ENCODE measurements around the gene GCA. TPM values are rescaled to one million over a fixed set of nuclear protein-coding genes. Genes with fewer than 3 reads are reported as not detected.

Gene GCA
- total RNA-seq, 6 donors from 2014 or later: 12.7 to 101 (median 38.1) TPM

DNA sequence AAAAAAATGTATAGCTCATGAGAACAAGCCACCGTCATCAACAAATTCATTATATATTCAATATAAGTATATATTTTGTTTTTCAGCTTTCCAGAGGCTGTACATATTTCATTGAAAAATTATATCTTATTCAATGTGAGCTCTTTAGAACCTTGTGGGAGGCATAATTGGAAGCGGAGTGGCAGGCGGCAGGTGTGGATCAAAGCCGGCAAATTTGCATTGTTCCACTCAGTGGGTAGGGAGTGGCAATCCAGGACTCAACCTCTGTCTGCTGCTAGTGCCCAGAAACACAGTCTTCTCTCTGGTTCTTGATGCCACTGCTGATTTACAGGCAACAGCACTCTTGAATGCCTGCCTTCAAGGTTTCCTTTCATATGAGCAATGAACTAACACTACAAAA lies 46.9 kb downstream of the GCA start:
- WGBS, 2 donors: 94 to 95% methylated on average over 4 of the region's 4 CpGs
- Histone ChIP-seq H3K36me3 (no peaks in the 10 kb centered on the region), H3K4me3 (no peak overlapping the region), H3K4me1 (no peaks in the 10 kb centered on the region), H3K9me3 (no peaks in the 10 kb centered on the region), H3K27ac (no peak overlapping the region), H3K27me3 (no peaks in the 10 kb centered on the region)
- no peak for TF ChIP-seq POLR2AphosphoS5 (IDR thresholded peaks at IDR 0.05)
- no peak for ATAC-seq (ENCODE audit: low FRiP score in 2 of 2)
- no peak for DNase-seq

DNA sequence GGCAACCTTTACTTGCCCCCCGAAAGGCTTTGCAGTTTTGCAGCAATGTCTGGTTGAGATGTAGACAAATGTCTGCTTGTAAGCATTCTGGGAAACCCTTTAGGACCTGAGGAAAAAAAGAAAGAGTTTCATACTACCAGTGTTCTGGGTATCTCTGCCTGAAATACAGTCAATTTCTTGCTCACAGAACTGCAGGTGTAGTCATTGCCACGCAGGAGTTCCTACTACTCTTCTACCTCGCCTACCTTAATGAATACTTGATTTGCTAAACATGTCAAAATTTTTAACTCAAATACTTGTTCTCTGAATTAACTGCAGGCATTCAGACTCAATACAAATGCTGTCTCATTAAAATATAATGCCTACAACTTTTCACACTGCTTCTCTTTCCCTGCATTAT lies 56.4 kb downstream of the GCA start:
- ATAC-seq (ENCODE audit: low FRiP score in 2 of 2): no peak
- WGBS, 2 donors: 87 to 89% methylated on average over 3 of the region's 3 CpGs
- H3K27ac ChIP-seq: no peak overlapping the region

GRCh38 chr2:162401871-162402270 lies 57.9 kb downstream of the GCA start:
- 77 to 79% methylated on average over 2 of the region's 2 CpGs for WGBS, 2 donors
- TF ChIP-seq CTCF (IDR thresholded peaks at IDR 0.05) (no peak), EP300 (IDR thresholded peaks at IDR 0.05) (no peak), POLR2AphosphoS5 (IDR thresholded peaks at IDR 0.05) (no peak), POLR2A (IDR thresholded peaks at IDR 0.05) (no peak)
- Histone ChIP-seq H3K4me1 (no peaks in the 10 kb centered on the region), H3K36me3 (no peaks in the 10 kb centered on the region), H3K27ac (no peak overlapping the region), H3K27me3 (no peaks in the 10 kb centered on the region), H3K4me3 (no peak overlapping the region), H3K9me3 (no peaks in the 10 kb centered on the region)
- no peak for ATAC-seq (ENCODE audit: low FRiP score in 2 of 2)
- no peak for DNase-seq

More for the DNA sequence above, 56.4 kb downstream of the GCA start:
- Histone ChIP-seq H3K9me3 (no peaks in the 10 kb centered on the region), H3K27me3 (no peaks in the 10 kb centered on the region), H3K36me3 (no peaks in the 10 kb centered on the region), H3K4me3 (no peak overlapping the region), H3K4me1 (no peaks in the 10 kb centered on the region)
- no peak for DNase-seq
- TF ChIP-seq POLR2A (IDR thresholded peaks at IDR 0.05) (no peak), CTCF (IDR thresholded peaks at IDR 0.05) (no peak), EP300 (IDR thresholded peaks at IDR 0.05) (no peak)

- ATAC-seq (ENCODE audit: low FRiP score in 2 of 2): no peak
- WGBS, 2 donors: 77 to 79% methylated on average over 1 of the region's 1 CpG
Observed at GRCh38 chr2:162403884-162404283, 60.0 kb downstream of the GCA start.

More at GRCh38 chr2:162403884-162404283, 60.0 kb downstream of the GCA start:
- Histone ChIP-seq H3K27me3 (no peaks in the 10 kb centered on the region), H3K9me3 (no peaks in the 10 kb centered on the region), H3K4me3 (no peak overlapping the region), H3K27ac (no peak overlapping the region), H3K4me1 (no peaks in the 10 kb centered on the region), H3K36me3 (no peaks in the 10 kb centered on the region)
- DNase-seq: no peak
- no peak for TF ChIP-seq EP300 (IDR thresholded peaks at IDR 0.05)
- TF ChIP-seq CTCF (IDR thresholded peaks at IDR 0.05): no peak
- TF ChIP-seq POLR2A (IDR thresholded peaks at IDR 0.05): no peak
- no peak for TF ChIP-seq POLR2AphosphoS5 (IDR thresholded peaks at IDR 0.05)

Other genes starting within 250 kb of the GCA start
- gene GCG, start 191.9 kb upstream of the GCA start, total RNA-seq: under 1 TPM in 1 of 6 donors, not detected in 5; 0.23 TPM
- 1 to 10 TPM; 1.2 to 7.3 (median 3.1) TPM for gene FAP, start 100.7 kb upstream of the GCA start, total RNA-seq
- 10 to 100 TPM; 21.0 to 47.2 (median 28.5) TPM for gene IFIH1, start 25.4 kb upstream of the GCA start, total RNA-seq